GM21528 (cell line): ENCODE measurements around the gene GRIN2A.

Source experiments
- ATAC-seq: cut with Tn5 transposase; IDR thresholded peaks from one replicate; pipeline ENCODE4 v1.9.1; 2021; ENCODE audit warnings: mild to moderate bottlenecking, moderate library complexity; ENCODE audit not compliant: unreplicated experiment, low FRiP score

GRIN2A gene

DNA sequence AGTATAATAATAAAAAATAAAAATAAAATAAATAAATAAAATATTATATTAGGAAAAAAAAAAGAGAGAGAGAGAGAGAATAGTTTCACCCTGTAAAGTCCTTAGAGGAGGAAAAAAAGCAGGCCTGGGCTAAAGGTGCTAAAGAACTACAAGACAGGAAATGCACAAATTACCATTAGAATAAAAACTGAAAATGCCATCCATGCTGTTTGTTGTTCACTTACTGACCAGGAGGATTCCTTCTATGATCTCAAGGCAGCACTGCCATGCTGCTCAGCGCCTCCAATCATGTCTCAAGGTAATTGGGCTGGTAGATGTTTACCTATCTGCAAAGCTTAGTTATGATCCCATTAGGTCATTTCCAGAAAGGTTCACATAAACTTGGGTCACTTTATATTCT lies 201.2 kb downstream of the GRIN2A start:
- ATAC-seq: no peak

- ATAC-seq: no peak
Observed at GRCh38 chr16:9978160-9978725, 204.0 kb downstream of the GRIN2A start.

DNA sequence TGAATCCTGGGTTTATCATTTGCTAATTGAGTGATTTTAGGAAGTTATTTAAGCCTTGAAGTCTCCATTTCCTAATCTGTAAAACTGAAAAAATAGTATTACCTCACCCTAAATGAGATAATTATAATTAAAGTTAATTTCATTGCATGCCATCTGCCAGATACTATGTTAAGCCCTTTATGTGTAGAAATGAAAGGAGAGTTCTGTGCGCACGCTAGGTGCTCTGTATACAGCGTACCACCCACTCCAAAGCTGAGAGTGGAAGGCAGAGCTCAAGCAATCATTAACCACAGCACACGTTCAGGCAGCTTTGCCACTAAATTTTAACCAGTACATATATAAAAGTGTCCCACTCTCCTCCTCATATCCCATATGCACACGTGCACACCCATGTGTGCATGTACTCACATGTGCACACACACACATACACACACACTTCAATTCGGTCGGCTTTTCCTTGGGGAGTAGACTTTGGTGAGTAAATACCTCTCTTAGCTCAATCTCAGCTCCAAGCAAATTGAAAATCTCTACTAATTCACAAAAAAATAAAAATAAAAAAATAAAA lies 204.8 kb downstream of the GRIN2A start:
- ATAC-seq: no peak

DNA sequence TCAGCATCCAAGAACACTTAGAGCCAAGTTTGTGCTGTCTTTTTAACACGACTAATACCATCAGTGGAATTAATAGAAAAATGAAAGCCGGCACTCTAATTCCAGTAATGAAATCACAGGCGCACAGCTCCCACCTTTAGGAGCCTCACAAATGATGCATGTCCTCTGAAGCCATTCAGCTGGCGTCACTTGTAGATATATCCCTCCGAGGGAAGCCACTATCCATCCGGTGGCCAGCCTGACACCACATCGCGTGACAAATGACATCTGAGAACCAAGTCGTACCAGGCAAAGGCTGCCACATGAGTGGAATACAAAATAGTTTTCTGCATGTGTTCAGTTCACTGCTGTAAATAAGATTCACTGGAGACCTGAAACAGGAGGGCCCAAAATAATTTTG lies 205.6 kb downstream of the GRIN2A start:
- ATAC-seq: no peak

GRCh38 chr16:9971907-9972306 lies 210.3 kb downstream of the GRIN2A start:
- ATAC-seq: no peak

- no peak for ATAC-seq
Observed at GRCh38 chr16:9970796-9971195, 211.4 kb downstream of the GRIN2A start.

DNA sequence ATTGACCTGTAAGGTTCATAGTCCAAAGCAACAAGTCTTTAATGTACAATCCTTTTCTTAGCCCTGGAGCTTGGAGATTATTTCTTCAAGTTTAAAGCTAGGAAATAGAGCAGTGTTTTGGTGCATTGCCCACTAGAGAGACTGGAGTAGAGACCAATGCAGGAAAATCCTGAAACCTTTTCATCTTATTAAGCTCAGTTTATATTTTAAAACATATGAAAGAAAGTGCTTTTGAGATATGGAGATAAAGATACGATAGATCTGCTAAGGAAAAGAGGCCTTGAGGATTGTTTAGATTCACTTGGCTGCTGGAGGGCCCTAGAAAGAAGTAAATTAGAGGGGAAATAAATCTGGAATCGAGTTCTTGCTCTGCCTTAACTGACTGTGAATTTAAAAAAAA lies 212.0 kb downstream of the GRIN2A start:
- ATAC-seq: no peak

- no peak for ATAC-seq
Observed at GRCh38 chr16:9969580-9969979, 212.6 kb downstream of the GRIN2A start.

DNA sequence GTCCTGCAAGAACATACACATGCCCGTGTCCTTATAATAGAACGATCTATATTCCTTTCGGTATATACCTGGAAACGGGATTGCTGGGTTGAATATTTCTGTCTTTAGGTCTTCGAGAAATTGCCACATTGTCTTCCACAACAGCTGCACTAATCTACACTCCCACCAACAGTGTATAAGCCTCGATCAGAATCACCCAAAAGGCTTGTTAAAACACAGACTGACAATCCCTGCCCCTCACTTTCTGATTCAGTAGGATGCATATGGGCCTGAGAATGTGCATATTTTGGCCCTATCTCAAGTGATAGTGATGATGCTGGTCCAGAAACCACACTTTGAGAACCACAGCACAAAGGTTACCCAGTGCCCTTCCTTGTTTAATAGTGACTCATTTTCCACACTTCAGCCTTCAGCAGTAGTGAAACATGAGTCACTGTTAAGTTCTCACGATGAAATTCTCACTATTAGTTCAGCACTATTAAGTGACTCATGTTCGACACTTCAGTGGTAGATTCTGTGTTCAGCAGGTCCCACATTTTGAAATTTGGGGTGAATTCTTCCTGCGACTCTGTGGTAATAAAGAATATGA lies 215.6 kb downstream of the GRIN2A start:
- ATAC-seq: no peak

DNA sequence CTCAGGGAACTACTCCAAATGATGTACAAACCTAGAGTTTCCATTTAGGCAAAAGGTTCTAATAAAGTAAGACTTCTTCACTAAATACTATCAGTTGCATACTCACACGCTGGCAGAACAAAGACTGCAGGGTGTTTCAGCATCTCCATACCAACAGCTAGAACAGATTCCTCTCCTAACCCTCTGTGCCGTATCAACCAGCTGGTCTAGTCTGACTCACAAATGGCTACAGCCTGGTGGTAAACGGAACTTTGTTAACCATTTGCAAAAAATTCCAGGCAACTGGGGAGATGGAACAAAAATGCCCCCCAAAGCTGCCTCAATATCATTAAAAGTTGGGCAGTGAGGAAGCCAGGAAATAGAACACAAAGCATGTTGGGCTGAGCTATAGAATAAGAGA lies 217.1 kb downstream of the GRIN2A start:
- no peak for ATAC-seq

DNA sequence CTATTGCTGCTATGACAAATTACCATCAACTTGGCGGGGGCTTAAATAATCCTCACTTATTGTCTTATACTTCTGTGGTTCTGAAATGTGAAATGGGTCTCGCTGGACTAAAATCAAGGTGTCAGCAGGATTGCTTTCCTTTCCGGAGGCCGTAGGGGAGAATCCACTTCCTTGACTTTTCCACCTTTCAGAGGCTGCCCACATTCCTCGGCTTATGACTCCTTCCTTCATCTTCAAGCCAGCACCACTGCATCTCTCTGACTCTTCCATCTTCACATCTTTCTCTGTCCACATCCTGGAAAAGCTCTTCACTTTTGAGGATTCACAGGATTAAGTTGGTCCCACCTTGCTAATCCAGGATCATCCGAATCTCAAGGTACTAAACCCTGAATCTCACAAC lies 217.8 kb downstream of the GRIN2A start:
- ATAC-seq: no peak

GRCh38 chr16:9957433-9957832 lies 224.8 kb downstream of the GRIN2A start:
- no peak for ATAC-seq

GRCh38 chr16:9957002-9957401 lies 225.2 kb downstream of the GRIN2A start:
- no peak for ATAC-seq

DNA sequence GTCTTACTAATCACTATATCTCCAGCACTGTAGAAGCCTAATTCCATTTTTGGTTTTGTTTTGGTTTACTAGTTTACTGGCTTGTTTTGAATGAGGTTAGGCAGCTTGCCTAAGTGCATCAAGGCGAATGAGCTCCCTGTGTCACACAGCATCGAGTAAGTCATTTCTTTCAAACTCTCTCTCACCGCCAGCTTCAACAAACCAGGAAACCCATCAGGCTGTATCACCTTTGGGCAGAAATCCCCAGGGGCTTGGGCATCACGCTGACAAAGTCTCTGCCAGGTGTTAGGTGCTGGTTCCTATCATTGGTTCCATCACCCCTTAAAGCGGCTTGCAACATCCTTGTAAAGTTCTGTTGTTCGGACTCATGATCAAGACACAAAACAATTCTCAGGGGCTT lies 226.6 kb downstream of the GRIN2A start:
- no peak for ATAC-seq

GRCh38 chr16:9953908-9954570 lies 228.2 kb downstream of the GRIN2A start:
- no peak for ATAC-seq

- no peak for ATAC-seq
Observed at GRCh38 chr16:9950658-9951057, 231.6 kb downstream of the GRIN2A start.

- ATAC-seq: no peak
Observed at GRCh38 chr16:9949396-9949795, 232.8 kb downstream of the GRIN2A start.

GRCh38 chr16:9948933-9949332 lies 233.3 kb downstream of the GRIN2A start:
- no peak for ATAC-seq

- ATAC-seq: no peak
Observed at GRCh38 chr16:9946022-9946720, 236.1 kb downstream of the GRIN2A start.

- no peak for ATAC-seq
Observed at GRCh38 chr16:9943121-9943520, 239.1 kb downstream of the GRIN2A start.

DNA sequence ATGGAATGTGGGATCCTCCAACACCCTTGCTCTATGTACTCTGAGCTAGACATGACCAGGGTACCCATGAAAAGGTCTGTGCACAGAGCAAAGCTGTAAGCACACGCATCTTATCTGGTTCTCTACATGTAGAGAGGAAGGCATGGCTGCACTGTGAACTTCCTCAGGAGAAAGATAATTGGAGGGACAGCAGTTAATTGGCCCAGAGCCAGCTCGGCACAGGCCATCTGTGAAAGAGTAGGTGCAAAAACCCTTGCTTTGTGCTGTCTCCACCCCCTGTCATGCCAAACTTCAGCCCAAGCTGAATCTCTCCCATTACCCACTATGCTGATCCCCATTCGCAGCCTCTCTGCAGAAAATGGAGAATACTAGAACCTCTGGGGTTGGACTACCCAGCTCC lies 241.0 kb downstream of the GRIN2A start:
- no peak for ATAC-seq
